GM12892 (cell line): ENCODE measurements around the gene TAF8.

Experiments used
- DNase-seq: peaks from one replicate; pipeline ENCODE4 v3.0.0; 2011; ENCODE audit not compliant: insufficient read length
- FAIRE-seq: peaks from 2 replicates; lab custom pipeline; 2011; peaks lifted over from hg19 to GRCh38; lab: Jason Lieb, UNC
- POLR2A ChIP-seq: IDR thresholded peaks from 2 replicates; pipeline ENCODE4 v1.6.1; 2011; ENCODE audit warnings: low read depth, low read length, control low read depth
- POLR2AphosphoS5 ChIP-seq: IDR thresholded peaks from 2 replicates; pipeline ENCODE4 v1.6.1; 2011; ENCODE audit warnings: low read depth, low read length, control low read depth
- TAF1 ChIP-seq: IDR thresholded peaks from 2 replicates; pipeline ENCODE4 v1.6.1; 2011; ENCODE audit warnings: low read depth, mild to moderate bottlenecking, control low read depth, low read length, borderline replicate concordance

TAF8 gene

GRCh38 chr6:42071881-42072583, 21.7 kb downstream of the TAF8 start:
- no peak for TF ChIP-seq POLR2AphosphoS5
- no peak for TF ChIP-seq TAF1
- TF ChIP-seq POLR2A = no peak
- FAIRE-seq (no peak), DNase-seq (no peak)

- DNase-seq (no peak), FAIRE-seq (no peak)
- no peak for TF ChIP-seq POLR2AphosphoS5
- TF ChIP-seq TAF1 = no peak
- TF ChIP-seq POLR2A = no peak
These were observed 23.0 kb downstream of the TAF8 start for GRCh38 chr6:42073287-42073686.

- no peak for DNase-seq
- FAIRE-seq = no peak
- TF ChIP-seq POLR2AphosphoS5 (no peak), POLR2A (no peak), TAF1 (no peak)
These were observed 25.0 kb downstream of the TAF8 start for GRCh38 chr6:42075159-42075838.

DNA sequence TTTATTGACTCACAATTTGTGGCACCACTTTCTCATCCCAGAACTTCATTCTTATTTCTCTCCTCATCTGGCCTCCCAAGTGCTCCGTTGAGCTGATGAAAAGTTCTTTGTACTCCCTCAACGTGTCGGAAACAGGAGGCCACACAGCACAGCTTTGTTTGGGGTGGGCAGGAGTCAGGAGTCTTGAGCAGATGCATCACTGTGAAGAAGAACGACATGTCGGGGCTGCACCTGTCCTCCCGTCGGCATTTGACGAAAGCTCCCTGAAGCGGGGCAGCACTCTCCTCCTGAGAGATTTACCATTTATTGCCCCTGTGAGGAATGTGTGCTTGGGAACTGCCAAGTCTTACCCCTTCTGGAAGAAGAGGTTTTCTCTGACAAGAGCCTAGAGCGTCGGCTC, 28.1 kb downstream of the TAF8 start:
- no peak for TF ChIP-seq POLR2AphosphoS5
- TF ChIP-seq POLR2A = no peak
- TF ChIP-seq TAF1 = no peak
- DNase-seq = no peak
- no peak for FAIRE-seq

DNA sequence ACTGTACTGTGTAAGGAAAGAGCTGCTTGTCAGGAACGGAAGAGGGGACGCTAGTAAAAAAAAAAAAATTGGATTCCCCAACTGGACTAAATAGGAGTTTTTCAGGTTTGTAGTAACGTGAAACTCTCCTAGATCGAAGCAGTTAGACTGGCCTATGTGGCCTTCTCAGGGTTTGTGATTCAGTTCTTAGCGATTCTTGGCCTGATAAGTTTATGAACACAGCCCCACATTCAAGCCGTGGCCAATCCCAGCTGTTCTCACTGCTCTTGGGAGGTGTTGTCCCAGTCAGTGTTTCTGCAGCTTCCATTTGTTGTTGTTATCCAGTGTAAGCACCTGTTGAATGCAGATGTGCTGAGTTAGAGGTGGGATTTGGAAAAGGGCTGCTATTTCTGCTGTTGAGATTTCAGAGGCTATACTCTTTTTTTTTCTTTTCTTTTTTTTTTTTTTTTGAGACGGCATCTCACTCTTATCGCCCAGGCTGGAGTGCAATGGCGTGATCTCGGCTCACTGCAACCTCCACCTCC, 29.7 kb downstream of the TAF8 start:
- FAIRE-seq (no peak), DNase-seq (no peak)
- TF ChIP-seq POLR2A = no peak
- no peak for TF ChIP-seq POLR2AphosphoS5
- TF ChIP-seq TAF1 = no peak

DNA sequence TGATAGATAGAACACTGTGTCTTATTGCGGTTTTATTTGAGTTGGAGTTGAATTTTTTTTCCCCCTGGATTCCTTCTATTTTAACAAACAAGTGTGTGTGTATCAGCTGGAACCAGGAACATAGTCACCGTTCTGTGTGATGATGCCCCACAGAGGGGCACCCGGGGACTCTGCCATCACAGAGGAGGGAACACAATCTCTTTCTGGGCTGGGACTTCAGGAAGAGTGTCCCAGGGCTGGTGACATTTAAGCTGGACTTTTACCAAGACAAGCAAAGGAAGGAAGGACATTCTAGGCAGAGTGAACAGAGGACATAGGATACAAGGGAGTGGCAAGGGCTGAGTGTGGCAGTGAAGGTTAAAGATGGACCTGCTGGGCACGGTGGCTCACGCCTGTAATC, 33.2 kb downstream of the TAF8 start:
- TF ChIP-seq TAF1 = no peak
- no peak for TF ChIP-seq POLR2AphosphoS5
- TF ChIP-seq POLR2A = no peak
- DNase-seq (no peak), FAIRE-seq (no peak)

- no peak for DNase-seq
- TF ChIP-seq TAF1 = no peak
- TF ChIP-seq POLR2A = no peak
- TF ChIP-seq POLR2AphosphoS5 = no peak
- no peak for FAIRE-seq
These were observed 34.6 kb downstream of the TAF8 start for GRCh38 chr6:42084889-42085288.

- TF ChIP-seq POLR2A = no peak
- no peak for TF ChIP-seq POLR2AphosphoS5
- no peak for TF ChIP-seq TAF1
- DNase-seq = no peak
- no peak for FAIRE-seq
These were observed 36.0 kb downstream of the TAF8 start for GRCh38 chr6:42086046-42087035.

DNA sequence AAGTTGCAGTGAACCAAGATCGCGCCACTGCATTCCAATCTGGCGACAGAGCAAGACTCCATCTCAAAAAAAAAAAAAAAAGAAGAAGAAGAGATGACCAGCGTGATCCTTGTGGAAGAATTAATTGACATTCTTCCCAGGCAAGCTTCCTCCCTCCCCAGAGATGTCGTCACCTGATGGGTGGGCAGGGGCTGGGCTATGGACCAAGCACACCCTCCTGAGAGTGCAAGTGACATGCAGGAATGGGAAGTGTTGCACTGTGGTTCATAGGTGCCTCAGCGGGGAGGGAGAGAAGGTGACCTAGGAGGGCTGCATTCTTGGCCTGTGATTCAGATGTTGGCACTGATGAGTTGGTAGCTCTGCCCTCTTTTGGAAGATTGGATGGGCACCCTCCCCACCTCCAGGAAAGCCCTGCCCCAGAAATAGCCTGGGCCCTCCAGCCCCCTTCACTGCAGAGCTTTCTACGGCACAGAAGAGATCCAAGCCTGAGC, 37.8 kb downstream of the TAF8 start:
- FAIRE-seq = no peak

GRCh38 chr6:42090819-42091717, 40.7 kb downstream of the TAF8 start:
- no peak for FAIRE-seq
- TF ChIP-seq POLR2A (no peak), POLR2AphosphoS5 (no peak), TAF1 (no peak)
- DNase-seq = no peak

More for the DNA sequence above, 37.8 kb downstream of the TAF8 start:
- DNase-seq = no peak
- TF ChIP-seq TAF1 (no peak), POLR2AphosphoS5 (no peak), POLR2A (no peak)
